GM18858 (cell line): ENCODE results near the gene SYNPO2.
"Not testable (repeated sequence)": the region's sequence is repeated elsewhere in the genome, so short reads cannot be mapped to it uniquely, and the experiment has no call there.

ENCODE experiments used
- ATAC-seq: cut with Tn5 transposase; IDR thresholded peaks from one replicate; pipeline ENCODE4 v1.9.1; 2021; ENCODE audit not compliant: unreplicated experiment

Gene SYNPO2

GRCh38 chr4:119029847-119030535, 141.3 kb downstream of the SYNPO2 start:
- ATAC-seq: no peak

- ATAC-seq: no peak
Measured at GRCh38 chr4:119030536-119030890, 141.9 kb downstream of the SYNPO2 start.

DNA sequence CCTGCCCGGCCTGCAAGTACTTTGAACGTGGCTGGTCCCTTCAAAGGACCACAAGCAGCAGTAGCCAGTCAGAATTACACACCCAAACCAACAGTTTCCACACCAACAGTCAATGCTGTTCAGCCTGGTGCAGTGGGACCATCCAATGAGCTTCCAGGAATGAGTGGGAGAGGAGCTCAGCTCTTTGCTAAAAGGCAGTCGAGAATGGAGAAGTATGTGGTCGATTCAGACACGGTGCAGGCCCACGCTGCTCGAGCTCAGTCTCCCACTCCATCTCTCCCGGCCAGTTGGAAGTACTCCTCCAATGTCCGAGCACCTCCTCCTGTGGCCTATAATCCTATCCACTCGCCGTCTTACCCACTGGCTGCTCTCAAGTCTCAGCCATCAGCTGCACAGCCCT, 142.6 kb downstream of the SYNPO2 start:
- ATAC-seq: no peak

GRCh38 chr4:119032921-119033685, 144.4 kb downstream of the SYNPO2 start:
- peak; percentile 41 for ATAC-seq

GRCh38 chr4:119034276-119035008, 145.8 kb downstream of the SYNPO2 start:
- ATAC-seq: no peak

DNA sequence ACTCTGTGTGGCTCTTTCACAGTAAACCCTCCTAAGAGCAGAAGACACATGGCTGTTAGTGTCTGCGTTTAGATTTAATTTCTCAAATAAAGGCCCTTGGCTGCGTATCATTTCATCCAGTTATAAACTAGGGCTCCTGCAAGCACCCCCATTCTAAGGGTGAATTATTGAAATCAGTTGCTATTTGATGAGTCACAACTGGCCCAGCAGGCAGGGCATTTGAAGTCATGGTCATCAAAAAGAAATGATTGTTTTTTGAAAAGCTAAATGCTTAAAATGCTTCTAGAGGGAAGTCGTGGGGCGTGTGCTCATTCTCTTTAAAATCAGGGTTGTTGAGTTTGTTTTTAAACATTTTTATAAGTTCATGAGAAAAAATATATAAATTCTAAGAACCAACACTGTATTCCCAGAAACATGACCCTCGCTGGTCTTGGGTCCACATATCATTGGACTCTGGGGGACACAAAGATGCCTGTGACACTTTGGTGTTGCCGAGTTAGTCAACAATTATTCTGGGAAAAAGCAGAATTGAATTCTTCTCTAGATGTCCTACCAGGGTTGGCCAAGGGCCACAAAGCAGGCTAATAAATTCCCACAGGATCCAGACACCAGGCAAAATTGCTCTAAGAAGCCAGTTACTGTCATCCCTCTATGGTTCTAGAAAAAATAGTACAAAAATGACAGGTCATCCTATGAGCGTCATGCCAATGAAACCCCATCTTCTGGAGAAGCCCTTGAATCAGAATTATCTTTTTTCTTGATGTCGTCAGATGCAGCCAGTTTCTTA, 147.5 kb downstream of the SYNPO2 start:
- ATAC-seq: no peak

- no peak for ATAC-seq
Measured at GRCh38 chr4:119037709-119038108, 149.1 kb downstream of the SYNPO2 start.

DNA sequence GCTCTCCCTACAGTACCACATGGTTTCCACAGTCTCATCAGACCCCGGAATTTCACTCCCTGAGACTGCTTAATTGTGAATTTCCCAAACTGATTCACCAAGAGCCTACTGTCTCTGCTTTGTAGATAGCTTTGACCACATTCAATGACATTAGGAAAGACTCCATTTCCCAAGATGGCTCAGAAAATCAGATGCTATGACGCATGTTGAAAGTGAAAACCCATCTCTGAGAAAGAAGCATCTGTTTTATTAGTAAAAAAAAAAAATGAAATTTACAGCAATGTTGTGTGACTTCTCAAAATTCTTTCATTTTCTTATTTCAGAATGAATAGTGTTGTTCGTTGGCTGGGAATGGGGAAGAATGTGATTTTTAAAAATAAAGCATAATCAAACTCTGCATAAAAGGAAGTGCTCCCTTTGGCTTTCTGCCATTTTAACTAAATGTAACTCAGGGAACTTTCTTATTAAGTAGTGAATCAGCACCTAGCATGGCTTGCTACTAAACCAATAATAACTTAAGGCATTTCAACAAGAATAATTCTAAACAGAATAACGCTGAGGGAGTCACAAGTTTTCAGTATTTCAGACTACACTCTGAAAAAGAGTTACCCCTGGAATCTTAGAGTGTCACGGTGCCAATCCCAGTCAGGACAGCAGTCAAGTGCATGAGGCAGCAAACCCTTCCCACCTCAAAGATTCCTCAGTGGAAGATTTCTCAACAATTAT, 149.6 kb downstream of the SYNPO2 start:
- ATAC-seq: peak; percentile 45

DNA sequence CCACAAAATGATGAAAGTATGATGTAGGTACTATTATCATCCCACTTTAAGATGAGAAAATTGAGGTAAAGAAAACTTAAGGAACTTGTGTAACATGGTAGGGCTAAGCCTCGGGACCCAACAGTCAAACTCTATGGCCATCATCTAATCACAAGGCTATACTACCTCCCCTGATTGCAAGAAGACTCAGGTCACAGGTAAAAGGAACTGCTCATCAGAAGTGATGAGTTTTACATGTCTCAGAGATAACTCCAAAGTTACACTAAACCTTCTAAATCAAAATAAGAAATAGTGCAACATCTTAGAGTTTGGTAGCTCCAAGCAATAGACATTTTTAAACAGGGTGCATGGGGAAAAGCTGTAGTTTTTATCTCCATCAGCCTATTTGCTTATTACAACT, 150.5 kb downstream of the SYNPO2 start:
- ATAC-seq: no peak

DNA sequence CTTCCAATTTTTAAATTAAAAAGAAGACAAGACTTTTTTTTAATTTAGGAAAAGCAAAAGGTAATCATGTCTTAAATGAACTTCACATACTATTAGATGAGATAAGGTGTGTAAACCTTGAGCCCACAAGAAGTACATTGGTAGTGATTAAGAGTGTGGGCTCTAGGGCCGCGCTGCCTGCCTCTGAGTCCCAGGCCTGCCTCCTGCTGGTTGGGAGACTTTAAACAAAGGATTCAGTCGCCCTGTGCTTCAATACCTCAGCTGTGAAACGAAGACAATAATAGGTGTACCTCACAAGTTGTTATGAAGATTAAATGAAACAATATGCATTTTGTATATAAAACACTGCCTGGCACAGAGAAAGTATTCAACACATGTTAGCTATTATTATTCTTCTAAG, 151.1 kb downstream of the SYNPO2 start:
- no peak for ATAC-seq

DNA sequence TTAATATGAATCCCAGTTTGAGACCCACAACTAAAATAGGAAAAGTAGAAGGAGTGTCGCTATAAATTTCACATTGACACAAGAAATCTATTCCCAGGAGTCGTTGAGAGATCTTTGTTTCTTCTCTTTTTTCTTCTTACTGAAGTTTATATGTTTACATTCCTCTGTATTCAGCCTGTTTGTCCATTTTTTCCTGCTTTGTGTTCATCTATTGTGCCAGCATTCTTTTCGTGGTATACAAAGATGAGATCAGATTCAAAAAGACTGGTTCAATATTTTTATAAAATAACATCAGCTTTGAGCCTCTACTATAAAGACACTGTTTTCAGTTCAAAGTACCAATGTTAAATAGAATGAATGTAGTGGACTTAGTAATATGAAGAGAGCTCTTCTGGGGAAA, 151.6 kb downstream of the SYNPO2 start:
- no peak for ATAC-seq

- ATAC-seq: no peak
Measured at GRCh38 chr4:119040694-119041185, 152.1 kb downstream of the SYNPO2 start.

- ATAC-seq: no peak
Measured at GRCh38 chr4:119041396-119041795, 152.7 kb downstream of the SYNPO2 start.

DNA sequence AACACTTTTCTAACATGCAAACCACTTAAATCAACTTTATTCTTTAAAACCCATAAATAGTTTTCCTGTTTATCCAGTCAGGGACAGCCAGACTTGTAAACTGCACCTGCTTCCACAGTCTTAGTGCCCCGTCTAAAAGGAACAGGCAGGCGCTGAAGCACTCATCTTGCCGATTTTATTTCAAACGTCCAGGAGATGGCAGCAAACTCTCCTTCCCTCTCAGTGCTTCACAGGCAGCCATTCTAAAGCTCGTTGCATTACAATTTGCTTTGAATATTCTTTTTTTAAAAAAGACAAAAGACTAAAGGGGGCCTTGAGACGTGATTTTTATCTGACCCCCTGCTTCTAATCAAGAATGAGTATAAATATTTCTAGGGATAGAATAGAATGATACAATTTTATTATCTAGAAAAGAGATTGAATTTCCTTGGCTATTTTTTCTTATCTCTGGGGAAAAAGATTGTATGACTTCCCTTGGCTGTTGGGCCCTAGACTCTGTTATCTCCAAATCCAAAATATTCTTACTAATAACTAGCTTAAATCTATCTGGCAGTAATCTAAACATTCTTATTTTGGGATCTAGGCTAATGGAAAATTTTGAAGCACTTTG, 153.4 kb downstream of the SYNPO2 start:
- ATAC-seq: peak; percentile 81

DNA sequence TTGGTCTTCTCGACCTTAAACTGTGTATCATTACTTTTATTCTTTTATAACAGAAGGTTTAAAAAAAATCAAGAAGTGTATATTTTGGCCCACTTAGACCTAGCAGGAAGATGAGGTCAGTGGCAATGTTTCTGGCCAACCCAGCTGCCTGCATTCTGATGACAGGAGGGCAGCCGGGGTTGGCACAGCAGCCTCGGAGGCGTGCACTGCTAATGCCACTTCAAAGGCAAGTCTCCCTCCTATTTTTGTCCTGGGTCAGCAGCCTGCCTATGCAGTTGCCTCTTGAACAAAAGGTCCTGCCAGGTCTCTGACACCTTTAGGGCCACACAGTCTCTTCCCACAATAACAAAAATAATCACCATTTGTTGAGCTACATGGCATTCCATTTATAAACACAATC, 157.6 kb downstream of the SYNPO2 start:
- no peak for ATAC-seq

GRCh38 chr4:119047059-119047458, 158.4 kb downstream of the SYNPO2 start:
- ATAC-seq: not testable (repeated sequence)

GRCh38 chr4:119048446-119048845, 159.8 kb downstream of the SYNPO2 start:
- no peak for ATAC-seq

GRCh38 chr4:119049342-119049741, 160.7 kb downstream of the SYNPO2 start:
- no peak for ATAC-seq

DNA sequence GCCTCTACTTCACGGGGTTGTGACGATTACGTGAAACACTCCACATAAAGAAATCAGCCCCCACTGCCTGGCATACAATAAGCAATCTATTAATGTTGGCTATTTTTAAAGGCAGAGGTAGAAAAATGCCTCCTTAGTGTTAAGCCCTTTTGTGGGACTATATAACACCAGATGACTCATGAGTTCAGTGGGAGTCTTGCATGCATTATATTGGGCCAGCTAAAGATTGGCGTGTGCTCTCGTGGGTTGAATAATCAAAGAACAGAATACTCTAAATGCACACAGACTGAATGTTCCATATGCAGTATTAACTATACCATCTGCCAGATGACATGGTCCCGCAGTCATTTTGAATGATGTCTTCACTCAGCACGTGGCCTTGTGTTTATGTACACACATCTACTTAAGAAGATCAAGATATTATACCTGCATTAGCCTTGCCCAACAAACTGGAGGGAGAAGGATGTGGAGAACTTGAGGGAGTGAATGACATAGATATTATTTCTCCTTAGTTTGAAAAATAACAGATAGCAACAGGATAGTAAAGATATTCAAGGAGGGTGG, 162.0 kb downstream of the SYNPO2 start:
- ATAC-seq: no peak

GRCh38 chr4:119053245-119053644, 164.6 kb downstream of the SYNPO2 start:
- ATAC-seq: no peak
